Measurements from ENCODE around the gene ARG2. TPM values are rescaled to one million over a fixed set of nuclear protein-coding genes. Genes with fewer than 3 reads are reported as not detected.

The ARG2 gene
- total and polyA plus RNA-seq, 2 experiments from 2014 or later, result 29.0 to 35.0 TPM

- Histone ChIP-seq H2AFZ (no peak overlapping the region), H3K4me1 (ENCODE audit: insufficient read depth) (peaks cover 7% of the 10 kb centered on the region), H3K36me3 (replicated peaks; ENCODE audit: insufficient read depth, low read depth) (no peaks in the 10 kb centered on the region), H3K79me2 (no peaks in the 10 kb centered on the region), H3K9me3 (ENCODE audit: low read depth) (no peaks in the 10 kb centered on the region), H3K4me2 (no peak overlapping the region), H4K20me1 (ENCODE audit: insufficient read depth, poor library complexity, severe bottlenecking) (no peaks in the 10 kb centered on the region), H3K4me3 (no peak overlapping the region), H3K27ac (no peak overlapping the region), H3K27me3 (no peaks in the 10 kb centered on the region), H3K9me2 (replicated peaks; ENCODE audit: insufficient read depth) (no peaks in the 10 kb centered on the region)
- DNase-seq (ENCODE audit: low spot score), result no peak
- no peak for TF ChIP-seq EZH2 (IDR thresholded peaks at IDR 0.05; ENCODE audit: borderline replicate concordance)
- TF ChIP-seq CTCF (IDR thresholded peaks at IDR 0.05; ENCODE audit: poor library complexity), result no peak
- no peak for TF ChIP-seq EZH2phosphoT487 (IDR thresholded peaks at IDR 0.05; ENCODE audit: low read depth, severe bottlenecking, unreplicated experiment)
Observed at GRCh38 chr14:67627519-67627918, 7.8 kb downstream of the ARG2 start.

- Histone ChIP-seq H3K36me3 (replicated peaks; ENCODE audit: insufficient read depth, low read depth) (no peaks in the 10 kb centered on the region), H3K79me2 (no peaks in the 10 kb centered on the region), H3K27ac (no peak overlapping the region), H4K20me1 (ENCODE audit: insufficient read depth, poor library complexity, severe bottlenecking) (no peaks in the 10 kb centered on the region), H3K4me1 (ENCODE audit: insufficient read depth) (no peaks in the 10 kb centered on the region), H2AFZ (no peak overlapping the region), H3K4me2 (no peak overlapping the region), H3K4me3 (no peak overlapping the region), H3K27me3 (no peaks in the 10 kb centered on the region), H3K9me3 (ENCODE audit: low read depth) (no peaks in the 10 kb centered on the region), H3K9me2 (replicated peaks; ENCODE audit: insufficient read depth) (no peaks in the 10 kb centered on the region)
- 91% methylated on average over 4 of the region's 4 CpGs for WGBS (ENCODE audit: low lambda C conversion rate, missing lambda C conversion rate)
- no peak for DNase-seq (ENCODE audit: low spot score)
- TF ChIP-seq CTCF (IDR thresholded peaks at IDR 0.05; ENCODE audit: poor library complexity) (no peak), EZH2 (IDR thresholded peaks at IDR 0.05; ENCODE audit: borderline replicate concordance) (no peak), EZH2phosphoT487 (IDR thresholded peaks at IDR 0.05; ENCODE audit: low read depth, severe bottlenecking, unreplicated experiment) (no peak)
Observed at GRCh38 chr14:67630186-67630585, 10.5 kb downstream of the ARG2 start.

GRCh38 chr14:67630938-67631337 lies 11.2 kb downstream of the ARG2 start:
- Histone ChIP-seq H3K4me2 (no peak overlapping the region), H2AFZ (no peak overlapping the region), H3K4me3 (no peak overlapping the region), H3K27me3 (no peaks in the 10 kb centered on the region), H4K20me1 (ENCODE audit: insufficient read depth, poor library complexity, severe bottlenecking) (no peaks in the 10 kb centered on the region), H3K36me3 (replicated peaks; ENCODE audit: insufficient read depth, low read depth) (no peaks in the 10 kb centered on the region), H3K9me2 (replicated peaks; ENCODE audit: insufficient read depth) (no peaks in the 10 kb centered on the region), H3K27ac (no peak overlapping the region), H3K79me2 (no peaks in the 10 kb centered on the region), H3K9me3 (ENCODE audit: low read depth) (no peaks in the 10 kb centered on the region), H3K4me1 (ENCODE audit: insufficient read depth) (no peaks in the 10 kb centered on the region)
- DNase-seq (ENCODE audit: low spot score), result no peak
- no peak for TF ChIP-seq EZH2 (IDR thresholded peaks at IDR 0.05; ENCODE audit: borderline replicate concordance)
- no peak for TF ChIP-seq EZH2phosphoT487 (IDR thresholded peaks at IDR 0.05; ENCODE audit: low read depth, severe bottlenecking, unreplicated experiment)
- TF ChIP-seq CTCF (IDR thresholded peaks at IDR 0.05; ENCODE audit: poor library complexity), result no peak
- WGBS (ENCODE audit: low lambda C conversion rate, missing lambda C conversion rate), result 91% methylated on average over 5 of the region's 5 CpGs
